HT-29 (cell line): Measurements from ENCODE around the gene CST9. TPM values are rescaled to one million over a fixed set of nuclear protein-coding genes. Genes with fewer than 3 reads are reported as not detected.

ENCODE experiments used
- total RNA-seq: library from RNA; depleted of rRNA; stranded (reverse); fragments of >200 nt; shearing (Covaris generic); gene quantifications from 2 replicates; pipeline ENCODE4 v1.2.3, GENCODE V29; 2014; rRNA removed

The CST9 gene
- total RNA-seq, 1 experiment from 2014 or later = not detected

Other genes with a start within 250 kb of the CST9 start
- 11.2 and 25.2 TPM in 2 replicates for gene GZF1, start 243.7 kb downstream of the CST9 start, total RNA-seq
- 5.7 and 6.4 TPM in 2 replicates for gene NAPB, start 184.4 kb downstream of the CST9 start, total RNA-seq
- gene CSTL1, start 166.2 kb downstream of the CST9 start, total RNA-seq = not detected in 2 replicates
- gene CST11, start 153.0 kb downstream of the CST9 start, total RNA-seq = not detected in 2 replicates
- gene CST8, start 114.8 kb downstream of the CST9 start, total RNA-seq = not detected in 2 replicates
- gene CST9L, start 37.4 kb downstream of the CST9 start, total RNA-seq = not detected in 2 replicates
- gene CST3, start 32.0 kb upstream of the CST9 start, total RNA-seq = 417 and 453 TPM in 2 replicates
- 0.25 TPM in 1 of 2 replicates, not detected in the other for gene CST4, start 83.1 kb upstream of the CST9 start, total RNA-seq
- 0.39 and 2.3 TPM in 2 replicates for gene CST1, start 145.0 kb upstream of the CST9 start, total RNA-seq
- gene CST2, start 220.8 kb upstream of the CST9 start, total RNA-seq = not detected in 2 replicates